ENCODE data around the gene MT1X.

DNA sequence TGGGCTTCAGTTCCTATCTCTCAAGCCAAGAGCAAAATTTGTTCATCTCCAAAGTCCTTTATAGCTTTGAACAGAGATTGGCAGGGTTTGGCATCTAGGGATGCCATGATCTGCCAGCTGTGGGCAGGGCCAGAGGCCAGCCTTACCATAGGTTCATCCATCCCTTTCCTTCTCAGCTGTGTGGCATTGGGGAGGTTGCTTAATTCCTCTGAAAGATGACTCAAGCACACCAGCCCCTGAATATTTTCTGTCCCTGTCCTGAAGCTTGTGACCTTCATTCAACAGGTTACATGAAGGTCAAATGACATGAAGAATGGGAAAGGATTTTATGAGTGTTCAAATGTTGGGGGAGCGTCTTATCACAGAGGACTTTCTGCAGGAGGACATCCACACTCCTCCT, 17.8 kb upstream of the MT1X start:
- TF ChIP-seq, protein P1, sequence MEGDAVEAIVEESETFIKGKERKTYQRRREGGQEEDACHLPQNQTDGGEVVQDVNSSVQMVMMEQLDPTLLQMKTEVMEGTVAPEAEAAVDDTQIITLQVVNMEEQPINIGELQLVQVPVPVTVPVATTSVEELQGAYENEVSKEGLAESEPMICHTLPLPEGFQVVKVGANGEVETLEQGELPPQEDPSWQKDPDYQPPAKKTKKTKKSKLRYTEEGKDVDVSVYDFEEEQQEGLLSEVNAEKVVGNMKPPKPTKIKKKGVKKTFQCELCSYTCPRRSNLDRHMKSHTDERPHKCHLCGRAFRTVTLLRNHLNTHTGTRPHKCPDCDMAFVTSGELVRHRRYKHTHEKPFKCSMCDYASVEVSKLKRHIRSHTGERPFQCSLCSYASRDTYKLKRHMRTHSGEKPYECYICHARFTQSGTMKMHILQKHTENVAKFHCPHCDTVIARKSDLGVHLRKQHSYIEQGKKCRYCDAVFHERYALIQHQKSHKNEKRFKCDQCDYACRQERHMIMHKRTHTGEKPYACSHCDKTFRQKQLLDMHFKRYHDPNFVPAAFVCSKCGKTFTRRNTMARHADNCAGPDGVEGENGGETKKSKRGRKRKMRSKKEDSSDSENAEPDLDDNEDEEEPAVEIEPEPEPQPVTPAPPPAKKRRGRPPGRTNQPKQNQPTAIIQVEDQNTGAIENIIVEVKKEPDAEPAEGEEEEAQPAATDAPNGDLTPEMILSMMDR (IDR thresholded peaks at IDR 0.05): no peak
- TF ChIP-seq POLR2AphosphoS5 (IDR thresholded peaks at IDR 0.05): no peak
- no peak for TF ChIP-seq POLR2A (IDR thresholded peaks at IDR 0.05)
- no peak for TF ChIP-seq EP300 (IDR thresholded peaks at IDR 0.05)
